ENCODE measurements around the gene METTL9. TPM values are rescaled to one million over a fixed set of nuclear protein-coding genes. Genes with fewer than 3 reads are reported as not detected.

The METTL9 gene
- total RNA-seq, 1 experiment from 2014 or later, result 41.4 TPM

DNA sequence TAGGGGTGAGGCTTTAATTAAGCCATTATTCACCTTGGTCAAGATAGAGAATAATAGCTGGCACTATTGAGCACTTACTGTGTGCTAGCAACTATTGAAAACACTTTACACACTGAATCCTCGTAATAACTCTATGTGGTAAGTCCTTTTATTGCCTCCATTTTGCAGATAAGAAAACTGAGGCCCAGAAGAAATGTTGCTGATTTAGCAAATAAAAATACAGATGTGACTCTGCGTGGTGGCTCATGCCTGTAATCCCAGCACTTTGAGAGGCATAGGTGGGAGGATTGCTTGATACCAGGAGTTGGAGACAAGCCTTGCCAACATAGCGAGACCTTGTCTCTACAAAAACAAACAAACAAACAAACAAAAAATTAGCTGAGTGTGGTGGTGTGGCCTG is 83.8 kb downstream of the METTL9 start:
- Histone ChIP-seq H3K79me2 (ENCODE audit: insufficient read depth, low read length) (no peaks in the 10 kb centered on the region), H3K36me3 (ENCODE audit: control insufficient read depth in 1 of 2, insufficient read depth in 2 of 2, low read length in 2 of 2) (no peaks in the 10 kb centered on the region), H3K4me1 (ENCODE audit: control insufficient read depth in 1 of 2, insufficient read depth in 2 of 2, low read length in 2 of 2) (no peaks in the 10 kb centered on the region), H3K27ac (ENCODE audit: low read depth, low read length) (no peak overlapping the region), H3K9ac (ENCODE audit: low read length) (no peak overlapping the region), H3K4me3 (replicated peaks in 1 of 2; ENCODE audit: low read depth in 1 of 2, low read length in 2 of 2) (no peak overlapping the region), H3K4me2 (ENCODE audit: low read length) (no peak overlapping the region), H3K9me3 (ENCODE audit: control insufficient read depth in 1 of 2, insufficient read depth in 1 of 2, low read depth in 1 of 2, low read length in 2 of 2) (no peaks in the 10 kb centered on the region), H4K20me1 (ENCODE audit: insufficient read depth) (no peaks in the 10 kb centered on the region), H3K9me2 (ENCODE audit: insufficient read depth) (no peaks in the 10 kb centered on the region), H3K27me3 (ENCODE audit: insufficient read depth, low read length) (no peaks in the 10 kb centered on the region), H2AFZ (ENCODE audit: low read depth, low read length, poor library complexity, severe bottlenecking) (no peak overlapping the region)
- TF ChIP-seq RAD21 (IDR thresholded peaks at IDR 0.05; ENCODE audit: low read depth) (no peak), SRF (IDR thresholded peaks at IDR 0.05; ENCODE audit: low read depth) (no peak), ELF1 (IDR thresholded peaks at IDR 0.05; ENCODE audit: borderline replicate concordance, low read depth) (no peak), SP1 (IDR thresholded peaks at IDR 0.05; ENCODE audit: low read depth) (no peak)
- TF ChIP-seq, protein P1, sequence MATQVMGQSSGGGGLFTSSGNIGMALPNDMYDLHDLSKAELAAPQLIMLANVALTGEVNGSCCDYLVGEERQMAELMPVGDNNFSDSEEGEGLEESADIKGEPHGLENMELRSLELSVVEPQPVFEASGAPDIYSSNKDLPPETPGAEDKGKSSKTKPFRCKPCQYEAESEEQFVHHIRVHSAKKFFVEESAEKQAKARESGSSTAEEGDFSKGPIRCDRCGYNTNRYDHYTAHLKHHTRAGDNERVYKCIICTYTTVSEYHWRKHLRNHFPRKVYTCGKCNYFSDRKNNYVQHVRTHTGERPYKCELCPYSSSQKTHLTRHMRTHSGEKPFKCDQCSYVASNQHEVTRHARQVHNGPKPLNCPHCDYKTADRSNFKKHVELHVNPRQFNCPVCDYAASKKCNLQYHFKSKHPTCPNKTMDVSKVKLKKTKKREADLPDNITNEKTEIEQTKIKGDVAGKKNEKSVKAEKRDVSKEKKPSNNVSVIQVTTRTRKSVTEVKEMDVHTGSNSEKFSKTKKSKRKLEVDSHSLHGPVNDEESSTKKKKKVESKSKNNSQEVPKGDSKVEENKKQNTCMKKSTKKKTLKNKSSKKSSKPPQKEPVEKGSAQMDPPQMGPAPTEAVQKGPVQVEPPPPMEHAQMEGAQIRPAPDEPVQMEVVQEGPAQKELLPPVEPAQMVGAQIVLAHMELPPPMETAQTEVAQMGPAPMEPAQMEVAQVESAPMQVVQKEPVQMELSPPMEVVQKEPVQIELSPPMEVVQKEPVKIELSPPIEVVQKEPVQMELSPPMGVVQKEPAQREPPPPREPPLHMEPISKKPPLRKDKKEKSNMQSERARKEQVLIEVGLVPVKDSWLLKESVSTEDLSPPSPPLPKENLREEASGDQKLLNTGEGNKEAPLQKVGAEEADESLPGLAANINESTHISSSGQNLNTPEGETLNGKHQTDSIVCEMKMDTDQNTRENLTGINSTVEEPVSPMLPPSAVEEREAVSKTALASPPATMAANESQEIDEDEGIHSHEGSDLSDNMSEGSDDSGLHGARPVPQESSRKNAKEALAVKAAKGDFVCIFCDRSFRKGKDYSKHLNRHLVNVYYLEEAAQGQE (IDR thresholded peaks at IDR 0.05; ENCODE audit: low read depth), result no peak
- TF ChIP-seq, protein P2, sequence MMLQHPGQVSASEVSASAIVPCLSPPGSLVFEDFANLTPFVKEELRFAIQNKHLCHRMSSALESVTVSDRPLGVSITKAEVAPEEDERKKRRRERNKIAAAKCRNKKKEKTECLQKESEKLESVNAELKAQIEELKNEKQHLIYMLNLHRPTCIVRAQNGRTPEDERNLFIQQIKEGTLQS (IDR thresholded peaks at IDR 0.05), result no peak
- TF ChIP-seq, protein P3, sequence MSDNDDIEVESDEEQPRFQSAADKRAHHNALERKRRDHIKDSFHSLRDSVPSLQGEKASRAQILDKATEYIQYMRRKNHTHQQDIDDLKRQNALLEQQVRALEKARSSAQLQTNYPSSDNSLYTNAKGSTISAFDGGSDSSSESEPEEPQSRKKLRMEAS (IDR thresholded peaks at IDR 0.05), result no peak
- TF ChIP-seq, protein P4, sequence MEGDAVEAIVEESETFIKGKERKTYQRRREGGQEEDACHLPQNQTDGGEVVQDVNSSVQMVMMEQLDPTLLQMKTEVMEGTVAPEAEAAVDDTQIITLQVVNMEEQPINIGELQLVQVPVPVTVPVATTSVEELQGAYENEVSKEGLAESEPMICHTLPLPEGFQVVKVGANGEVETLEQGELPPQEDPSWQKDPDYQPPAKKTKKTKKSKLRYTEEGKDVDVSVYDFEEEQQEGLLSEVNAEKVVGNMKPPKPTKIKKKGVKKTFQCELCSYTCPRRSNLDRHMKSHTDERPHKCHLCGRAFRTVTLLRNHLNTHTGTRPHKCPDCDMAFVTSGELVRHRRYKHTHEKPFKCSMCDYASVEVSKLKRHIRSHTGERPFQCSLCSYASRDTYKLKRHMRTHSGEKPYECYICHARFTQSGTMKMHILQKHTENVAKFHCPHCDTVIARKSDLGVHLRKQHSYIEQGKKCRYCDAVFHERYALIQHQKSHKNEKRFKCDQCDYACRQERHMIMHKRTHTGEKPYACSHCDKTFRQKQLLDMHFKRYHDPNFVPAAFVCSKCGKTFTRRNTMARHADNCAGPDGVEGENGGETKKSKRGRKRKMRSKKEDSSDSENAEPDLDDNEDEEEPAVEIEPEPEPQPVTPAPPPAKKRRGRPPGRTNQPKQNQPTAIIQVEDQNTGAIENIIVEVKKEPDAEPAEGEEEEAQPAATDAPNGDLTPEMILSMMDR (IDR thresholded peaks at IDR 0.05 in 2 of 3, conservative IDR thresholded peaks at IDR 0.05 in 1 of 3; ENCODE audit: borderline replicate concordance in 1 of 3, insufficient read depth in 1 of 3, low read depth in 2 of 3, low read length in 2 of 3), result no peak
- intact Hi-C loops (cut with micrococcal nuclease), result no loop called here
- POLR2A ChIA-PET, result no interaction called here
- CTCF ChIA-PET, result no interaction called here
- ATAC-seq (no peak), DNase-seq (ENCODE audit: low read depth, low spot score) (no peak)
- RAD21 ChIA-PET (ENCODE audit: low non-redundant PET in 1 of 2, low total read pairs in 2 of 2, uncharacterized antibody in 2 of 2, unreplicated experiment in 2 of 2), result no interaction called here
- BruUV-seq (replicated peaks), result no TSS peak
